ENCODE measurements around the gene ATXN10.

ATXN10 gene

GRCh38 chr22:45877651-45878050 is 206.0 kb downstream of the ATXN10 start:
- no peak for TF ChIP-seq CTCF (IDR thresholded peaks at IDR 0.05)

GRCh38 chr22:45878051-45878781 is 206.6 kb downstream of the ATXN10 start:
- TF ChIP-seq CTCF (IDR thresholded peaks at IDR 0.05) = no peak

- no peak for TF ChIP-seq CTCF (IDR thresholded peaks at IDR 0.05)
Observed at GRCh38 chr22:45878901-45879551, 207.4 kb downstream of the ATXN10 start.

GRCh38 chr22:45879552-45879949 is 207.9 kb downstream of the ATXN10 start:
- no peak for TF ChIP-seq CTCF (IDR thresholded peaks at IDR 0.05)

- TF ChIP-seq CTCF (IDR thresholded peaks at IDR 0.05) = no peak
Observed at GRCh38 chr22:45880091-45880715, 208.6 kb downstream of the ATXN10 start.

GRCh38 chr22:45880716-45881523 is 209.3 kb downstream of the ATXN10 start:
- TF ChIP-seq CTCF (IDR thresholded peaks at IDR 0.05) = no peak

GRCh38 chr22:45881524-45881875 is 209.9 kb downstream of the ATXN10 start:
- no peak for TF ChIP-seq CTCF (IDR thresholded peaks at IDR 0.05)

Measured in LNCAP (cell line).